SK-N-SH treated with all-trans-retinoic acid at 6 μM for 48 hours (cell line): ENCODE measurements around the gene LEO1.

Source experiments
- ARNTL ChIP-seq: fragments of 450-650 bp; formaldehyde crosslinking; IDR thresholded peaks from 2 replicates; pipeline ENCODE4 v1.5.0; 2020; ENCODE audit warnings: low read depth, mild to moderate bottlenecking, moderate library complexity, borderline replicate concordance
- GLIS3 ChIP-seq: fragments of 250-450 bp; sonication (Bioruptor Pico); IDR thresholded peaks from 2 replicates; pipeline ENCODE4 v1.5.0; 2020; ENCODE audit warnings: mild to moderate bottlenecking, moderate library complexity
- OSR1 ChIP-seq: fragments of 250-450 bp; sonication (Bioruptor Pico); IDR thresholded peaks from 2 replicates; pipeline ENCODE4 v1.8.0; 2022; ENCODE audit warnings: moderate library complexity, mild to moderate bottlenecking, inconsistent platforms
- TCF4 ChIP-seq: fragments of 250-450 bp; sonication (Bioruptor Pico); IDR thresholded peaks from 2 replicates; pipeline ENCODE4 v1.8.0; 2021; ENCODE audit warnings: mild to moderate bottlenecking, moderate library complexity, borderline replicate concordance
- ZFP3 ChIP-seq: fragments of 250-450 bp; sonication (Bioruptor Pico); IDR thresholded peaks from 2 replicates; pipeline ENCODE4 v1.5.0; 2020; ENCODE audit warnings: mild to moderate bottlenecking, moderate library complexity
- TF ChIP-seq, protein P1 (sequence below): fragments of 250-450 bp; sonication (Bioruptor Pico); IDR thresholded peaks from 2 replicates; pipeline ENCODE4 v1.8.0; 2020; ENCODE audit warnings: mild to moderate bottlenecking, moderate library complexity, borderline replicate concordance

DNA sequence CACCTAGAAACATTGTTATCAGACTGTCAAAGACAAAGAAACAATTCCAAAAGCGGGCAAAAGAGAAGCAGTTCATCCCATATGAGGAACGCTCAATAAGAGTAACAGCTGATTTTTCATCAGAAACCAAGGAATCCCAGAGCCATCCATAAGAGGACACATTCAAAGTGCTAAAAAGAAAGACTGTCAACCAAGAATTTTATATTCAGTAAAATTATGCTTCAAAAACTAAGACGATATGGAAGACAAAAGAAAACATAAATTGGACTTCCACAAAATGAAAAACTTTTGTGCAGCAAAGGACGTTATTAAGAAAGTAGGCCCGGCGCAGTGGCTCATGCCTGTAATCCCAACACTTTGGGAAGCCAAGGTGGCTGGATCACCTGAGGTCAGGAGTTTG, 4.0 kb downstream of the LEO1 start:
- TF ChIP-seq, protein P1, sequence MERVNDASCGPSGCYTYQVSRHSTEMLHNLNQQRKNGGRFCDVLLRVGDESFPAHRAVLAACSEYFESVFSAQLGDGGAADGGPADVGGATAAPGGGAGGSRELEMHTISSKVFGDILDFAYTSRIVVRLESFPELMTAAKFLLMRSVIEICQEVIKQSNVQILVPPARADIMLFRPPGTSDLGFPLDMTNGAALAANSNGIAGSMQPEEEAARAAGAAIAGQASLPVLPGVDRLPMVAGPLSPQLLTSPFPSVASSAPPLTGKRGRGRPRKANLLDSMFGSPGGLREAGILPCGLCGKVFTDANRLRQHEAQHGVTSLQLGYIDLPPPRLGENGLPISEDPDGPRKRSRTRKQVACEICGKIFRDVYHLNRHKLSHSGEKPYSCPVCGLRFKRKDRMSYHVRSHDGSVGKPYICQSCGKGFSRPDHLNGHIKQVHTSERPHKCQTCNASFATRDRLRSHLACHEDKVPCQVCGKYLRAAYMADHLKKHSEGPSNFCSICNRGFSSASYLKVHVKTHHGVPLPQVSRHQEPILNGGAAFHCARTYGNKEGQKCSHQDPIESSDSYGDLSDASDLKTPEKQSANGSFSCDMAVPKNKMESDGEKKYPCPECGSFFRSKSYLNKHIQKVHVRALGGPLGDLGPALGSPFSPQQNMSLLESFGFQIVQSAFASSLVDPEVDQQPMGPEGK (CRISPR knock-in tag) = no peak
- no peak for TF ChIP-seq GLIS3 (CRISPR knock-in tag)
- TF ChIP-seq ZFP3 (CRISPR knock-in tag) = no peak
- TF ChIP-seq ARNTL = no peak
- no peak for TF ChIP-seq TCF4
- TF ChIP-seq OSR1 = no peak
